ENCODE measurements around the gene IER5. TPM values are rescaled to one million over a fixed set of nuclear protein-coding genes. Genes with fewer than 3 reads are reported as not detected.

The IER5 gene
- total and polyA plus RNA-seq, 9 of the 15 experiments (the other 6 are each of a cell fraction or from before 2014, with no cell fraction given), result 2.4 to 32.1 (median 12.0) TPM

- no peak for TF ChIP-seq ZEB2 (IDR thresholded peaks at IDR 0.05)
- no peak for TF ChIP-seq MTA2 (IDR thresholded peaks at IDR 0.05; ENCODE audit: low read depth)
- no peak; the same call in 1 of the 2 replicates for TF ChIP-seq IRF1 (CRISPR knock-in tag; IDR thresholded peaks at IDR 0.05; ENCODE audit: borderline replicate concordance)
- peak; percentile 92 for TF ChIP-seq RBM25 (IDR thresholded peaks at IDR 0.05; ENCODE audit: low read depth, low read length, severe bottlenecking)
- no peak for TF ChIP-seq ZNF766 (CRISPR knock-in tag; conservative IDR thresholded peaks at IDR 0.05)
- TF ChIP-seq GTF2B (IDR thresholded peaks at IDR 0.05; ENCODE audit: extremely low read depth, insufficient read length), result peak; percentile 94
- TF ChIP-seq ETV1 (tag; conservative IDR thresholded peaks at IDR 0.05; ENCODE audit: low read depth), result no peak; the same call in 1 of the 2 replicates
- no peak for TF ChIP-seq MCM2 (IDR thresholded peaks at IDR 0.05; ENCODE audit: low read depth)
- no peak for TF ChIP-seq MAFK (IDR thresholded peaks at IDR 0.05; ENCODE audit: low read length)
- TF ChIP-seq KHSRP (IDR thresholded peaks at IDR 0.05), result no peak
- no peak for TF ChIP-seq ZNF280B (CRISPR knock-in tag; IDR thresholded peaks at IDR 0.05)
- TF ChIP-seq POU5F1 (IDR thresholded peaks at IDR 0.05; ENCODE audit: borderline replicate concordance, low read depth, low read length, partially characterized antibody), result no peak
- TF ChIP-seq ZNF644 (tag; IDR thresholded peaks at IDR 0.05; ENCODE audit: low read depth), result no peak
- 0 out of 2 replicates have a peak, but pooled peaks have one; percentile 62 for TF ChIP-seq ZBTB17 (CRISPR knock-in tag; IDR thresholded peaks at IDR 0.05)
- peak; percentile 87 for TF ChIP-seq THRB (CRISPR knock-in tag; conservative IDR thresholded peaks at IDR 0.05)
- peak; percentile 71; the same call in 1 of the 2 replicates for TF ChIP-seq NFRKB (IDR thresholded peaks at IDR 0.05; ENCODE audit: low read depth)
- TF ChIP-seq RBM15 (IDR thresholded peaks at IDR 0.05; ENCODE audit: insufficient read depth, low read length), result no peak
- TF ChIP-seq ZBTB1 (CRISPR knock-in tag; IDR thresholded peaks at IDR 0.05; ENCODE audit: borderline replicate concordance, low read depth), result no peak; the same call in 1 of the 2 replicates
- peak; percentile 50; the same call in 1 of the 2 replicates for TF ChIP-seq DEAF1 (CRISPR knock-in tag; IDR thresholded peaks at IDR 0.05)
- peak; percentile 94 for TF ChIP-seq PKNOX1 (IDR thresholded peaks at IDR 0.05)
Observed at GRCh38 chr1:181088079-181089016, at the start of gene IER5 (continued).
